Mesothelial cell of epicardium (in vitro differentiated cells): ENCODE results near the gene SPRED1. TPM values are rescaled to one million over a fixed set of nuclear protein-coding genes. Genes with fewer than 3 reads are reported as not detected.
A peak's percentile ranks its signal among the peaks of the same experiment; 100 is the strongest.

Source experiments
- DNase-seq, 2 experiments: peaks; one replicate each; pipeline ENCODE4 v3.0.0; 2021; ENCODE audit warnings: low spot score in 2 of 2; ENCODE audit not compliant: unreplicated experiment in 2 of 2
- H3K27ac Mint-ChIP-seq: 2 replicates; pipeline ENCODE4 v1.8.0; 2021; ENCODE audit warnings: mixed read lengths
- H3K27me3 Mint-ChIP-seq: 2 replicates; pipeline ENCODE4 v1.8.0; 2021; ENCODE audit warnings: low read depth, mixed read lengths
- H3K36me3 Mint-ChIP-seq: 2 replicates; pipeline ENCODE4 v1.8.0; 2021; ENCODE audit warnings: mixed read lengths
- H3K4me1 Mint-ChIP-seq: 2 replicates; pipeline ENCODE4 v1.8.0; 2021; ENCODE audit warnings: mixed read lengths
- H3K4me3 Mint-ChIP-seq: 2 replicates; pipeline ENCODE4 v1.8.0; 2021; ENCODE audit warnings: mild to moderate bottlenecking, moderate library complexity, mixed read lengths
- H3K9me3 Mint-ChIP-seq: 2 replicates; pipeline ENCODE4 v1.8.0; 2021; ENCODE audit warnings: mixed read lengths
- CTCF ChIP-seq: fragments of 200-600 bp; sonication (generic); IDR thresholded peaks from one replicate; pipeline ENCODE4 v1.5.0; 2021; ENCODE audit warnings: antibody characterized with exemption; ENCODE audit not compliant: unreplicated experiment
- total RNA-seq: library from RNA; stranded (reverse); gene quantifications from 3 replicates; pipeline ENCODE4 v1.2.1, GENCODE V29; 2021

The SPRED1 gene
- total RNA-seq, 1 donor from 2014 or later, result 39.9 TPM

GRCh38 chr15:38254051-38254883 is 1.6 kb downstream of the SPRED1 start:
- Mint-ChIP-seq H3K4me1 (peaks cover 49% of the 10 kb centered on the region), H3K36me3 (no peaks in the 10 kb centered on the region), H3K27me3 (peaks cover 7% of the 10 kb centered on the region), H3K9me3 (no peaks in the 10 kb centered on the region), H3K4me3 (peak overlapping the region; percentile 89), H3K27ac (peak overlapping the region; percentile 94)
- TF ChIP-seq CTCF, result no peak
- DNase-seq, result no peak

- Mint-ChIP-seq H3K27ac (peak overlapping the region; percentile 55), H3K36me3 (no peaks in the 10 kb centered on the region), H3K9me3 (no peaks in the 10 kb centered on the region), H3K4me1 (peaks cover 46% of the 10 kb centered on the region), H3K27me3 (no peaks in the 10 kb centered on the region), H3K4me3 (peak overlapping the region; percentile 89)
- DNase-seq, result no peak
- TF ChIP-seq CTCF, result no peak
Measured at GRCh38 chr15:38255690-38256089, 3.1 kb downstream of the SPRED1 start.

GRCh38 chr15:38257676-38258075 is 5.0 kb downstream of the SPRED1 start:
- Mint-ChIP-seq H3K4me3 (peak overlapping the region; percentile 3), H3K9me3 (no peaks in the 10 kb centered on the region), H3K36me3 (no peaks in the 10 kb centered on the region), H3K27ac (peak overlapping the region; percentile 30), H3K27me3 (no peaks in the 10 kb centered on the region), H3K4me1 (peaks cover 42% of the 10 kb centered on the region)
- no peak for TF ChIP-seq CTCF
- DNase-seq, result no peak

GRCh38 chr15:38259134-38259533 is 6.5 kb downstream of the SPRED1 start:
- Mint-ChIP-seq H3K27me3 (no peaks in the 10 kb centered on the region), H3K4me3 (no peak overlapping the region), H3K27ac (no peak overlapping the region), H3K9me3 (no peaks in the 10 kb centered on the region), H3K4me1 (peaks cover 38% of the 10 kb centered on the region), H3K36me3 (no peaks in the 10 kb centered on the region)
- TF ChIP-seq CTCF, result no peak
- no peak for DNase-seq

- no peak for DNase-seq
- H3K9me3 Mint-ChIP-seq, result no peaks in the 10 kb centered on the region
- no peaks in the 10 kb centered on the region for H3K36me3 Mint-ChIP-seq
- H3K27me3 Mint-ChIP-seq, result no peaks in the 10 kb centered on the region
- no peak overlapping the region for H3K27ac Mint-ChIP-seq
- TF ChIP-seq CTCF, result no peak
- no peak overlapping the region for H3K4me3 Mint-ChIP-seq
- H3K4me1 Mint-ChIP-seq, result peaks cover 30% of the 10 kb centered on the region
Measured at GRCh38 chr15:38260077-38260476, 7.4 kb downstream of the SPRED1 start.

GRCh38 chr15:38263251-38263650 is 10.6 kb downstream of the SPRED1 start:
- no peak overlapping the region for H3K27ac Mint-ChIP-seq
- no peak overlapping the region for H3K4me3 Mint-ChIP-seq
- no peaks in the 10 kb centered on the region for H3K36me3 Mint-ChIP-seq
- no peak for TF ChIP-seq CTCF
- H3K4me1 Mint-ChIP-seq, result peaks cover 8% of the 10 kb centered on the region
- H3K9me3 Mint-ChIP-seq, result no peaks in the 10 kb centered on the region
- H3K27me3 Mint-ChIP-seq, result no peaks in the 10 kb centered on the region
- DNase-seq, result no peak
